Measurements from ENCODE around the gene HLTF.

Gene HLTF

DNA sequence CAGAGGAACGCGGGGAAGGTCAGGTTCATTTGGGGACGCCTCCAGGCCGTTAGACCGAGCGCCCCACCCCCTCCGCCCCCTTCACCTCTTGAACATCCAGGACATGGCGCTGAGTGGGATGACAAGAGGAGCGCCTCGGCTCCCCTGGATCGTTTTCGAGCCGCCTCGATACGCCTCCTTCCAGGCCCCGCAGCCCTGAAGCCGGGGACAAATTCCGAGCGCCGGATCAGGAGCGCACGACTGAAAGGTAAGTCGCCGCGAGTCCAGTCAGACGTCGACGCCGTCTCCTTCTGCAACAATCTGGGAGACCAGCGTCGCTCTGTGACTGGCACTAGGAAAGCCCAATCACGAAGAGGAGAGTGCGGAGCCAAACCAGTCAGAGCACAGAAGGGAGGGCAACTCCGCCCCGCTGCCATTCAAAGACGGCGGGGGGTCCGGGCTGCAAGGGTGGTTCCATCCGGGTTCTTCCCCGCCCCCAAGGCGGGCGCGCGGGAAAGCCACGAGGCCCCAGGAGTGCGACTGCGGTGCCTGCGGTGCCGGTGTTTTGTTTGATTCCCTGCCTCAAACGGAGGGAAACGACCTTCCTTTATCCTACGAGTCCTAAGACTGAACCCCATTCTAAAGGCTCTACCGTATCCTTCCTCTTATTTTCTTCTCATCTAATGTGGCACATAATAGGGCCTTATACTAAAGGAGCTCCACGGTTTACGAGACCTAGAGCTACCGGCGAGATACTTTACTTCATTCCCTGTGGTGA, at the start of gene HLTF:
Gene HLTF, minus strand, starts transcription at position 302 of the 757 bp plus-strand sequence. Its CDS starts 197 bp downstream, at position 105.
- Histone ChIP-seq H3K36me3 (ENCODE audit: insufficient read depth, low read length) (peaks cover 25% of the 10 kb centered on the region), H3K27me3 (ENCODE audit: insufficient read depth, low read length) (no peaks in the 10 kb centered on the region), H3K4me3 (ENCODE audit: low read length) (peak within 1 kb of the TSS; percentile 81), H3K4me1 (ENCODE audit: insufficient read depth, low read length) (peaks cover 9% of the 10 kb centered on the region), H3K9me3 (ENCODE audit: low read length) (no peaks in the 10 kb centered on the region), H2AFZ (ENCODE audit: low read depth, low read length) (peak within 1 kb of the TSS; percentile 83)

DNA sequence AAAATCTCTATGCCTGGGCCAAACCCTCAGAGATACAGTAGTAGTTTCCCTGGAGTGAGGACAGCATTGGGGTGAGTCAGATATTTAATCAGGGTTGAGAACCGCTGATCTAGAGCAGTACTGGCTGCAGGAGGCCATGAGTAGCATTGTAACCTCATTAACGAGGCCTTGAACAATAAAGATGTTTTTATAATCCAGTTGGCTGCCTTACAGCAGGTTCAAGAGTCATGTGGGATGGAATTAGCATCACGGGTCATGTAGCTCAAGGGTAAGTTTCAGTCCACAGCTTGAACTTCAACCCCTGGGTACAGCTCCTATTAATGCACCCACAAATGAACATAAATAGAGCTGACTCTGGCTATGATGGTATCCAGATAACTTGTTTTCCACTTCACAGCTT, 48.2 kb upstream of the HLTF start:
- no peak overlapping the region for H3K4me3 ChIP-seq (ENCODE audit: low read length)
- no peaks in the 10 kb centered on the region for H3K36me3 ChIP-seq (ENCODE audit: insufficient read depth, low read length)
- H3K4me1 ChIP-seq (ENCODE audit: insufficient read depth, low read length): peaks cover 17% of the 10 kb centered on the region
- no peak overlapping the region for H2AFZ ChIP-seq (ENCODE audit: low read depth, low read length)
- H3K27me3 ChIP-seq (ENCODE audit: insufficient read depth, low read length): no peaks in the 10 kb centered on the region
- H3K9me3 ChIP-seq (ENCODE audit: low read length): no peaks in the 10 kb centered on the region

- Histone ChIP-seq H3K4me3 (ENCODE audit: low read length) (no peak overlapping the region), H3K4me1 (ENCODE audit: insufficient read depth, low read length) (peaks cover 22% of the 10 kb centered on the region), H3K27me3 (ENCODE audit: insufficient read depth, low read length) (no peaks in the 10 kb centered on the region), H3K9me3 (ENCODE audit: low read length) (no peaks in the 10 kb centered on the region), H3K36me3 (ENCODE audit: insufficient read depth, low read length) (no peaks in the 10 kb centered on the region), H2AFZ (ENCODE audit: low read depth, low read length) (no peak overlapping the region)
Observed at GRCh38 chr3:149131589-149131988, 45.3 kb upstream of the HLTF start.

DNA sequence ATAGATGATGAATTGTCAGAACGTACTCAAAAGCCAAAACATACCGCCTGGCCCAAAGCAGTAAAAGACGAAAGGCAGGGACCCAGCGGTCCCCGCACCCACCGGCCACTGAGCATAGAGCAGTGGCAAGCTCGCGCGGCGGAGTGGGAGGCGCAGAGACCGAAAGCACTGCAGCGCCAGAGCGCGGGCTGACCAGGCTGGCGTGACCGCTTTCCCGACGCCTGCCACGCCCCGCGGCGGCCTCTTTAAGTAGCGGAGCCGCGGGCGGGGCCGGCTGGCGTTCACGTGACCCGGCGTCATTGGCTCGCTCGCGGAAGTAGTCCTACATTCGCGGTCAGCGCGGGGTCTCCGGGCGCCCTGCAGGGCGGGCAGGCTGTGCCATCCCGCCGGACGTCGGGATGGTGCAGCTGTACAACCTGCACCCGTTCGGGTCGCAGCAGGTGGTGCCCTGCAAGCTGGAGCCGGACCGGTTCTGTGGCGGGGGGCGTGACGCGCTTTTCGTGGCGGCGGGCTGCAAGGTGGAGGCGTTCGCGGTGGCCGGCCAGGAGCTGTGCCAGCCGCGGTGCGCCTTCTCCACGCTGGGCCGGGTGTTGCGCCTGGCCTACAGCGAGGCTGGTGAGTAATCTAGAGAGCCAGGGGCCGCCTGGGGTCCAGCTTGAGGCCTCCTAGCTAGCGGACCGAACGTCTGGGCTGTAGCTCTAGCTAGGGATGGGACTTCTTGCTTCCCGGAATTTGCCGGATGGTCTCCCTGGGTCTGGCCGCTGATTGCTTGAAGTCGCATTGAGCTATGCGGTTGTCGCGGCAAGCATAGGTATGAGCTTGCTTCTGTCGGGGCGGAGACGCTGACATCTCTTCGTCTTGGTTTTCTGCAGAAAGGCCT, 43.2 kb upstream of the HLTF start, which contains the start of gene HPS3:
Gene HPS3, plus strand, starts transcription at position 313 of the 880 bp plus-strand sequence. Its CDS starts 86 bp downstream, at position 399.
- peak within 1 kb of the TSS; percentile 92 for H2AFZ ChIP-seq (ENCODE audit: low read depth, low read length)
- peaks cover 2% of the 10 kb centered on the region for H3K9me3 ChIP-seq (ENCODE audit: low read length)
- H3K4me1 ChIP-seq (ENCODE audit: insufficient read depth, low read length): peaks cover 22% of the 10 kb centered on the region
- H3K4me3 ChIP-seq (ENCODE audit: low read length): peak within 1 kb of the TSS; percentile 72
- no peaks in the 10 kb centered on the region for H3K36me3 ChIP-seq (ENCODE audit: insufficient read depth, low read length)
- H3K27me3 ChIP-seq (ENCODE audit: insufficient read depth, low read length): no peaks in the 10 kb centered on the region

DNA sequence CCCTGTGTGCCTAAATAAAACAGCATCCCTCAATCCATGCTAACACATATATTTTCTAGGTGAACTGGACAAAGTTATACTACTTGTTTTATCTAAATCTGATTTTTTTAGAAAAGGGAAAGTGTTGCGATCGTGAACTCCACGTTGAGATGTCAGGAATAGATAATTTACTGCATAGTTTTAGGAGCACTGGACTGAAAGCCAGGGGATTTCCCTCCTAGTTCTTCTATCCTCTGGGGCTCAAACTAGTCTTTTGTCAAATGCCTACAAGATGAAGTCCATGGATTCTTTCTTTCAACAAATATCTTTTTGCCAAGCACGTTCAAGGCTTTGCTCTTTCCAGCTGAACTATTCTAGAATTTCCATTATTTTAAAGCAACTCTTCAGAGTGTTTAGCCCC, 42.5 kb upstream of the HLTF start:
- Histone ChIP-seq H3K4me3 (ENCODE audit: low read length) (peak overlapping the region; percentile 72), H2AFZ (ENCODE audit: low read depth, low read length) (peak overlapping the region; percentile 92), H3K27me3 (ENCODE audit: insufficient read depth, low read length) (no peaks in the 10 kb centered on the region), H3K36me3 (ENCODE audit: insufficient read depth, low read length) (no peaks in the 10 kb centered on the region), H3K4me1 (ENCODE audit: insufficient read depth, low read length) (peaks cover 22% of the 10 kb centered on the region), H3K9me3 (ENCODE audit: low read length) (peaks cover 2% of the 10 kb centered on the region)

DNA sequence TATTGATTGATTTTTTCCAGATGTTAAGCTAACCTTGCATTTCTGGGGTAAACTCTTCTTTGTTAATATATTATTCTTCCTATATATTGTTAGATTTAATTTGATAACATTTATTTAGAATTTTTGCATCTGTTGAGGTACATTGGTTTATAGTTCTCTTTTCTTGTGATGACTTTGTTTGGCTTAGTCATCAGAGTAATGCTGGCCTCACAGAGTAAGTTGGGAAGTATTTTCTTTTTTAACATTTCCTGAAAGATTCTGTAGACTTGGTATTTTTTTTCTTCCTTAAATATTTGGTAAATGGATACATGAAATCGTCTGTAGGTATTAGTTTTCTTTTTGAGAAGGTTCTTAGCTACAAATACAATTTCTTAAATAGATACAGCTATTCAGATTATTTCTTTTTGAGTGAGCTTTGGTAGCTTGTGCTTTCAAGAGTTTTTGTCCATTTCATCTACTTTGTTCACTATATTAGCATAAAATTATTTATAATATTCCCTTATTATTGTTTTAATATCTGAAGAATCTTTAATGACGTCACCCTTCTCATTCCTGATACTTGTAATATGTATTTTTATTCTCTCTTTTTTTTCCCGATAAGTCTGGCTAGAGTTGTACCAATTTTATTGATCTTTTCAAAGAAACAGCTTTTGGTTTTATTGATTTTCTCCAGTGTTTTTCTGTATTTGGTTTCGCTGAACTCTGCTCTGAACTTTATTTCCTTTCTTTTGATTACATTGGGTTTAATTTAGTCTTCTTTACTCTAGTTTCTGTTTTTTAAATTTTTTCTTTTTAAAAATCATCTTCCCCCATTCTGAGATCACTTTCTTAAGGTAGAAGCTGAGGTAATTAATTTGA, 36.6 kb upstream of the HLTF start:
- Histone ChIP-seq H3K9me3 (ENCODE audit: low read length) (peaks cover 2% of the 10 kb centered on the region), H3K4me1 (ENCODE audit: insufficient read depth, low read length) (no peaks in the 10 kb centered on the region), H3K4me3 (ENCODE audit: low read length) (no peak overlapping the region), H3K27me3 (ENCODE audit: insufficient read depth, low read length) (no peaks in the 10 kb centered on the region), H3K36me3 (ENCODE audit: insufficient read depth, low read length) (no peaks in the 10 kb centered on the region), H2AFZ (ENCODE audit: low read depth, low read length) (no peak overlapping the region)

- no peaks in the 10 kb centered on the region for H3K36me3 ChIP-seq (ENCODE audit: insufficient read depth, low read length)
- no peaks in the 10 kb centered on the region for H3K4me1 ChIP-seq (ENCODE audit: insufficient read depth, low read length)
- H3K4me3 ChIP-seq (ENCODE audit: low read length): no peak overlapping the region
- no peaks in the 10 kb centered on the region for H3K27me3 ChIP-seq (ENCODE audit: insufficient read depth, low read length)
- peaks cover under 1% of the 10 kb centered on the region for H3K9me3 ChIP-seq (ENCODE audit: low read length)
- H2AFZ ChIP-seq (ENCODE audit: low read depth, low read length): no peak overlapping the region
Observed at GRCh38 chr3:149120051-149120972, 34.0 kb upstream of the HLTF start.

DNA sequence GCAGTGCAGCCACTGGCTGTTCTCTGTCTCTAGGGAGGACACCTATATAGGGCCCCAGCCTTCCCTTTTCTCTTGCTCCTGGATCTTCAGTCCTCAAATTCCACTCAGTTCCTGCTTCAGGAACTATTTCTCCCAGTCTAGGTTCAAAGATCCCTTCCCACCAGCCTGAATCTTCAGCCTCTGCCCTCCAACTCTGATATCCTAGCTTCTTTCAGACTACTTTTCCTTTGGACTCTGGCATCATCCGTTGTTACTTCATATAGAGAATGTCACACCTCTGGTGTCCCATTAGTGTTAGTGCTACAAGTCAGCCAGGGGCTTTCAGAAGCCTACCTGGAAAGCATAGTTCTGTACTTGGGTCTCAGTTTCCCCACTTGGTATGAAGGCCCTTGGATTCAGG, 33.1 kb upstream of the HLTF start:
- Histone ChIP-seq H3K27me3 (ENCODE audit: insufficient read depth, low read length) (no peaks in the 10 kb centered on the region), H3K9me3 (ENCODE audit: low read length) (no peaks in the 10 kb centered on the region), H2AFZ (ENCODE audit: low read depth, low read length) (no peak overlapping the region), H3K4me1 (ENCODE audit: insufficient read depth, low read length) (peaks cover 3% of the 10 kb centered on the region), H3K36me3 (ENCODE audit: insufficient read depth, low read length) (no peaks in the 10 kb centered on the region), H3K4me3 (ENCODE audit: low read length) (no peak overlapping the region)

- Histone ChIP-seq H3K4me3 (ENCODE audit: low read length) (no peak overlapping the region), H2AFZ (ENCODE audit: low read depth, low read length) (no peak overlapping the region), H3K9me3 (ENCODE audit: low read length) (no peaks in the 10 kb centered on the region), H3K27me3 (ENCODE audit: insufficient read depth, low read length) (no peaks in the 10 kb centered on the region), H3K36me3 (ENCODE audit: insufficient read depth, low read length) (no peaks in the 10 kb centered on the region), H3K4me1 (ENCODE audit: insufficient read depth, low read length) (peaks cover 9% of the 10 kb centered on the region)
Observed at GRCh38 chr3:149118724-149119123, 32.4 kb upstream of the HLTF start.

GRCh38 chr3:149115114-149115513, 28.8 kb upstream of the HLTF start:
- Histone ChIP-seq H3K4me3 (ENCODE audit: low read length) (no peak overlapping the region), H3K4me1 (ENCODE audit: insufficient read depth, low read length) (peaks cover 9% of the 10 kb centered on the region), H2AFZ (ENCODE audit: low read depth, low read length) (no peak overlapping the region), H3K27me3 (ENCODE audit: insufficient read depth, low read length) (no peaks in the 10 kb centered on the region), H3K36me3 (ENCODE audit: insufficient read depth, low read length) (no peaks in the 10 kb centered on the region), H3K9me3 (ENCODE audit: low read length) (no peaks in the 10 kb centered on the region)

DNA sequence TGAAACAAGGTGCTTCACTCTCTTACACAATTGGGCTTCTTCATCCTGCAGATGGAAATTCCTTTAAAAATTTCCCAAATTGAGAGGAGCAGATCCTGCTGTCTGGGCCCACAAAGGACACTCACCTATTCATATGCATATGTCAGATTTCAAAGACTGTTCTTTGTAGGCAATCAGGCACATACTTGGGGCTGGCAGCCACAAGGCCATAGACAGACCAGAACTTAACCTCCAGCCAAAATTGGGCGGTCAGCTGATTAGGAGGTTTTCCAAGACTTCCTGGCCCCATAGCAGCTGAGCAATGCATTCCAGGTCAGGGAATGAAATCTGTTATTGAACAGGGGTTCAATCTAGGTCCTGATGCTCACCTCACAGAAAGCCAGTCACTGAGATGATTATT, 28.1 kb upstream of the HLTF start:
- Histone ChIP-seq H3K9me3 (ENCODE audit: low read length) (no peaks in the 10 kb centered on the region), H3K36me3 (ENCODE audit: insufficient read depth, low read length) (no peaks in the 10 kb centered on the region), H2AFZ (ENCODE audit: low read depth, low read length) (no peak overlapping the region), H3K4me3 (ENCODE audit: low read length) (no peak overlapping the region), H3K27me3 (ENCODE audit: insufficient read depth, low read length) (no peaks in the 10 kb centered on the region), H3K4me1 (ENCODE audit: insufficient read depth, low read length) (peaks cover 9% of the 10 kb centered on the region)

DNA sequence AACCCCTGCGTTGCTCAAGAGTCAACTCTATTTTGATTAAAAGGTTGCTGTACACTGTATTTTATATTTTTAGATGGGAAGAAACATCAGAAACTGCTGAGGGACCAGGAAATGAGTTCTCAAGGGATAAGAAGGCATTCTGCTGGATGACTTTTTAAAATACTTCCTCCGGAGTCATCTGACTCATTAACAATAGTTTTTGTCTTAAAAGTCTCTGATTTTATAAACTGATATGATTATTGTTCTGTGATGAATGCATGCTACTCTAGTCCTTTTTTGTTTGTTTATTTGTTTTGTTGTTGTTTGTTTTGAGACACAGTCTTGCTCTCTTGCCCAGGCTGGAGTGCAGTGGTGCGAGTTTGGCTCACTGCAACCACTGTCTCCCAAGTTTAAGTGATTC, 18.2 kb upstream of the HLTF start:
- Histone ChIP-seq H2AFZ (ENCODE audit: low read depth, low read length) (no peak overlapping the region), H3K27me3 (ENCODE audit: insufficient read depth, low read length) (no peaks in the 10 kb centered on the region), H3K4me1 (ENCODE audit: insufficient read depth, low read length) (no peaks in the 10 kb centered on the region), H3K4me3 (ENCODE audit: low read length) (no peak overlapping the region), H3K36me3 (ENCODE audit: insufficient read depth, low read length) (no peaks in the 10 kb centered on the region), H3K9me3 (ENCODE audit: low read length) (no peaks in the 10 kb centered on the region)

Data from neuron (in vitro differentiated cells).